Measurements from ENCODE around the gene XCL1. TPM values are rescaled to one million over a fixed set of nuclear protein-coding genes. Genes with fewer than 3 reads are reported as not detected.

The XCL1 gene
- total RNA-seq, 2 experiments from 2014 or later, result not detected

GRCh38 chr1:168629466-168629865, 53.1 kb downstream of the XCL1 start:
- Mint-ChIP-seq H3K27me3 (ENCODE audit: low read depth) (peaks cover 10% of the 10 kb centered on the region), H3K36me3 (ENCODE audit: low read depth) (no peaks in the 10 kb centered on the region), H3K4me3 (no peak overlapping the region), H3K9me3 (no peaks in the 10 kb centered on the region), H3K27ac (no peak overlapping the region), H3K4me1 (ENCODE audit: low read depth) (peaks cover 8% of the 10 kb centered on the region)
- CTCF ChIA-PET, result no interaction called here
- intact Hi-C loops (cut with micrococcal nuclease), result loop anchor here (2.0 kb wide), 1 partner anchor 509 kb away; no protein-coding TSS in a partner anchor
- no peak for DNase-seq

Other genes starting within 250 kb of the XCL1 start
- not detected for gene XCL2, start 32.6 kb upstream of the XCL1 start, total RNA-seq
- gene DPT, start 152.6 kb downstream of the XCL1 start, total RNA-seq, result not detected

Measured in activated naive CD4-positive, alpha-beta T cell treated with anti-CD3 and anti-CD28 coated beads for 36 hours (primary cell).